Neural cell (in vitro differentiated cells): ENCODE results near the gene QSER1. TPM values are rescaled to one million over a fixed set of nuclear protein-coding genes. Genes with fewer than 3 reads are reported as not detected.

ENCODE experiments used
- H2AFZ ChIP-seq: fragments of 200-600, 300-800 bp; sonication (generic), shearing (Covaris generic); 2 replicates; pipeline ENCODE4 v1.6.0; 2014; ENCODE audit warnings: low read depth, mild to moderate bottlenecking, antibody characterized with exemption, low read length, moderate library complexity
- H3F3A ChIP-seq: fragments of 200-600 bp; shearing (Covaris generic); 2 replicates; pipeline ENCODE4 v1.6.1; 2016; ENCODE audit warnings: mild to moderate bottlenecking, moderate library complexity, mixed read lengths, antibody characterized with exemption, low read length; ENCODE audit not compliant: insufficient read depth, poor library complexity, severe bottlenecking
- H3K27ac ChIP-seq: fragments of 200-600, 300-800 bp; sonication (generic), shearing (Covaris generic); 2 replicates; pipeline ENCODE4 v1.5.1; 2014; ENCODE audit warnings: mild to moderate bottlenecking, low read length, moderate library complexity
- H3K27me3 ChIP-seq: fragments of 300-800, 200-600 bp; sonication (generic), shearing (Covaris generic); 2 replicates; pipeline ENCODE4 v1.6.0; 2014; ENCODE audit warnings: mild to moderate bottlenecking, low read depth, low read length, moderate library complexity; ENCODE audit not compliant: insufficient read depth
- H3K36me3 ChIP-seq: fragments of 300-800, 200-600 bp; sonication (generic), shearing (Covaris generic); 2 replicates; pipeline ENCODE4 v1.5.1; 2014; ENCODE audit warnings: mild to moderate bottlenecking, antibody characterized with exemption, low read length, moderate library complexity; ENCODE audit not compliant: insufficient read depth
- H3K4me2 ChIP-seq: fragments of 300-800, 200-600 bp; sonication (generic), shearing (Covaris generic); 2 replicates; pipeline ENCODE4 v1.6.0; 2014; ENCODE audit warnings: mild to moderate bottlenecking, low read length
- H3K4me3 ChIP-seq: fragments of 300-800, 200-600 bp; sonication (generic), shearing (Covaris generic); 2 replicates; pipeline ENCODE4 v1.5.1; 2014; ENCODE audit warnings: mild to moderate bottlenecking, low read length, moderate library complexity
- H3K79me2 ChIP-seq: fragments of 200-600 bp; shearing (Covaris generic); replicated peaks from 2 replicates; pipeline ENCODE4 v1.6.0; 2014; ENCODE audit warnings: mild to moderate bottlenecking, low read length, moderate library complexity; ENCODE audit not compliant: insufficient read depth
- H3K9ac ChIP-seq: fragments of 300-800, 200-600 bp; sonication (generic), shearing (Covaris generic); 2 replicates; pipeline ENCODE4 v1.6.1; 2016; ENCODE audit warnings: mild to moderate bottlenecking, low read length, mixed read lengths
- H3K9me2 ChIP-seq: fragments of 200-600 bp; shearing (Covaris generic); 2 replicates; pipeline ENCODE4 v1.6.1; 2016; ENCODE audit warnings: mild to moderate bottlenecking, low read length, mixed read lengths; ENCODE audit not compliant: insufficient read depth
- H3K9me3 ChIP-seq: fragments of 200-600, 300-800 bp; sonication (generic), shearing (Covaris generic); 2 replicates; pipeline ENCODE4 v1.6.1; 2016; ENCODE audit warnings: mild to moderate bottlenecking, mixed run types, low read length, moderate library complexity, mixed read lengths
- H4K20me1 ChIP-seq: fragments of 200-600 bp; shearing (Covaris generic); 2 replicates; pipeline ENCODE4 v1.6.1; 2016; ENCODE audit warnings: mild to moderate bottlenecking, mixed run types; ENCODE audit not compliant: insufficient read depth
- CTCF ChIP-seq: fragments of 450-650 bp; IDR thresholded peaks from 2 replicates; pipeline ENCODE4 v1.5.1; 2014; ENCODE audit warnings: antibody characterized with exemption, mild to moderate bottlenecking, moderate library complexity; ENCODE audit not compliant: poor library complexity, severe bottlenecking
- EP300 ChIP-seq: fragments of 450-650 bp; conservative IDR thresholded peaks from 2 replicates; pipeline ENCODE4 v1.6.1; 2014; ENCODE audit warnings: antibody characterized with exemption, mild to moderate bottlenecking, moderate library complexity; ENCODE audit not compliant: poor library complexity, severe bottlenecking
- EZH2 ChIP-seq: fragments of 200-600, 300-800 bp; shearing (Covaris generic), sonication (generic); IDR thresholded peaks from 2 replicates; pipeline ENCODE4 v1.6.1; 2014; ENCODE audit warnings: antibody characterized with exemption, low read length, borderline replicate concordance, mild to moderate bottlenecking; ENCODE audit not compliant: insufficient read depth, poor library complexity, severe bottlenecking
- MXI1 ChIP-seq: fragments of 450-650 bp; conservative IDR thresholded peaks from 2 replicates; pipeline ENCODE4 v1.6.1; 2014; ENCODE audit warnings: antibody characterized with exemption, mild to moderate bottlenecking; ENCODE audit not compliant: poor library complexity, severe bottlenecking
- POLR2AphosphoS5 ChIP-seq: IDR thresholded peaks from 2 replicates; pipeline ENCODE4 v1.6.1; 2012
- RAD21 ChIP-seq: fragments of 450-650 bp; conservative IDR thresholded peaks from 2 replicates; pipeline ENCODE4 v1.6.1; 2014; ENCODE audit warnings: antibody characterized with exemption, mild to moderate bottlenecking, moderate library complexity
- REST ChIP-seq: IDR thresholded peaks from 2 replicates; pipeline ENCODE4 v1.6.1; 2012; ENCODE audit warnings: borderline replicate concordance
- SMC3 ChIP-seq: fragments of 450-650 bp; conservative IDR thresholded peaks from 2 replicates; pipeline ENCODE4 v1.6.1; 2014; ENCODE audit warnings: antibody characterized with exemption, mild to moderate bottlenecking, moderate library complexity; ENCODE audit not compliant: poor library complexity
- TAF1 ChIP-seq: IDR thresholded peaks from 2 replicates; pipeline ENCODE4 v1.6.1; 2012; ENCODE audit warnings: low read depth
- polyA plus RNA-seq: library from polyadenylated mRNA; depleted of rRNA; stranded (reverse); fragments of >200 nt; gene quantifications from 2 replicates; pipeline ENCODE4 v1.2.3, GENCODE V29; 2014

The QSER1 gene
- polyA plus RNA-seq, 1 donor from 2014 or later, result 18.1 TPM

- H3F3A ChIP-seq, result peaks cover 13% of the 10 kb centered on the region
- H3K9me2 ChIP-seq, result no peaks in the 10 kb centered on the region
- H3K27ac ChIP-seq, result peak overlapping the region; percentile 96
- H4K20me1 ChIP-seq, result no peaks in the 10 kb centered on the region
- peaks cover 6% of the 10 kb centered on the region for H3K36me3 ChIP-seq
- H3K27me3 ChIP-seq, result no peaks in the 10 kb centered on the region
- H3K9me3 ChIP-seq, result no peaks in the 10 kb centered on the region
- H2AFZ ChIP-seq, result no peak overlapping the region
- H3K79me2 ChIP-seq, result peaks cover 57% of the 10 kb centered on the region
- peak overlapping the region; percentile 98 for H3K9ac ChIP-seq
- peak overlapping the region; percentile 94 for H3K4me3 ChIP-seq
- peak overlapping the region; percentile 92 for H3K4me2 ChIP-seq
- TF ChIP-seq TAF1 (no peak), EZH2 (no peak), RAD21 (no peak), POLR2AphosphoS5 (no peak), REST (no peak), MXI1 (no peak), SMC3 (no peak), EP300 (no peak), CTCF (no peak)
Observed at GRCh38 chr11:32894921-32895320, 2.3 kb downstream of the QSER1 start.

- Histone ChIP-seq H3K9me2 (no peaks in the 10 kb centered on the region), H2AFZ (no peak overlapping the region), H3K36me3 (peaks cover 6% of the 10 kb centered on the region), H3K9ac (peak overlapping the region; percentile 98), H3K9me3 (no peaks in the 10 kb centered on the region), H3K4me3 (peak overlapping the region; percentile 94), H3K27ac (peak overlapping the region; percentile 96), H3K4me2 (peak overlapping the region; percentile 92), H4K20me1 (no peaks in the 10 kb centered on the region), H3K79me2 (peaks cover 60% of the 10 kb centered on the region), H3F3A (peaks cover 13% of the 10 kb centered on the region), H3K27me3 (no peaks in the 10 kb centered on the region)
- TF ChIP-seq SMC3 (no peak), TAF1 (no peak), RAD21 (peak; percentile 13), POLR2AphosphoS5 (peak; percentile 90), EP300 (peak; percentile 97), EZH2 (no peak), CTCF (no peak)
Observed at GRCh38 chr11:32895471-32895870, 2.9 kb downstream of the QSER1 start.
